Hypothalamus (tissue), 51 donors: Measurements from ENCODE around the gene RTL10.
"Not testable (repeated sequence)": the region's sequence is repeated elsewhere in the genome, so short reads cannot be mapped to it uniquely, and the experiment has no call there.

Source experiments
- DNase-seq, 51 donors: peaks; one replicate each; lab custom pipeline; 2025; lab: John Stamatoyannopoulos, UW

RTL10 gene

DNA sequence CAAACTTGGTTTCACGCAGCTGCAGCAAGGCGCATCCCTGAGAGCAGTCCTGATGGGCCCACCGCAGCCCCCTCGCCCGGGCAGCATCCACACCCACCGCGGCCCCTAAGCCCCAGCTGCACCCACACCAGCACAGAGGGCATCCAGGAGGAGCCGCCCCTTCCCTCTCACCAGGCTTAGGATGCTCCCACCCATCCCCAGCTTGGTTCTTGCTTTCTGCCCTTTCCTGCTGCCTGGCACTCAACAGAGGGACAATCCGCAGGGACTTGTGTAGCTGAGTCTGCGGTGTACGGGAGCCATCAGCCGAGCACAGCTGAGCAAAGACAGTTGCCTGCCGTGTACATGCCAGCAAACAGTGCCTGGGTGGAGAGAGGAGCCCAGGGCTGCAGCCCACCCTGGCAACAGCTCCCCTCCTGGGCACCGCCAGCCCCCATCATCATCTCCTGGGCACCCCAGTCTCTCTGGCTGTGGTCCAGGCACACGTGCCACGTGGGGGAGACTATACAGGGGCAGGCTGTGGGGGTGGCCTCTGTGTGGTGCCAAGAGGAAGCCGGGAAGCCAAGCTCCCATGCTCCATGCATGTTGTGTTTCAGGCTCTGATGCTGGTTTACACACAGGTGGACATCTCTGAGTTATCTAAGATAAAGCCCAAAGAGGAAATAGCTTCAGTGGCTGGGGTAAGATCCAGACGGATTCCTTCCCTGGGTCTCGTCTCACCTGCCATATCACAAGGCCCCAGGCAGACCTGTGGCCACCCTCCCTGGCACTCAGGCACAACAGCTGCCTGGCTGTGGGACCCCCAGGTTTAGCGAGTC is 36.0 kb upstream of the RTL10 start:
- no peak for DNase-seq

DNA sequence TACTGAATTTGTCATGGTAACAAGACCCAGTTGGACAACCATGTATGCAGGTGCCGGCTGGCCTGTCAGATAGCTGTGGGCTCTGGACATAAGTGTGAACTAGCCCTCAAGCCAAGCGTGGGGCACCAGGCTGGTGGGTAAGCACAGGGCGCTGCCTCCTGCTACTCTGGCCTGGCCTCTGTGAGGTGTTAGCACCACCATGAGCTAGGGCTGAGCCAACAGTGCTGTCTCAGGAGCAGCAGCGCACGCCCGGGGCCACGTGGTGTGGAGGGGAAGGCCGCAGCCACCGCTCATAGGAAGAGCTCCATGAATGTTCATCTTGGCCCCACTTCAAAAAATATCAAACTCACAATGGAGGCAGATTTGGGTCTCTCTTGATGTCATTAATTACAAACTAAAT is 35.3 kb upstream of the RTL10 start:
- DNase-seq, result no peak

DNA sequence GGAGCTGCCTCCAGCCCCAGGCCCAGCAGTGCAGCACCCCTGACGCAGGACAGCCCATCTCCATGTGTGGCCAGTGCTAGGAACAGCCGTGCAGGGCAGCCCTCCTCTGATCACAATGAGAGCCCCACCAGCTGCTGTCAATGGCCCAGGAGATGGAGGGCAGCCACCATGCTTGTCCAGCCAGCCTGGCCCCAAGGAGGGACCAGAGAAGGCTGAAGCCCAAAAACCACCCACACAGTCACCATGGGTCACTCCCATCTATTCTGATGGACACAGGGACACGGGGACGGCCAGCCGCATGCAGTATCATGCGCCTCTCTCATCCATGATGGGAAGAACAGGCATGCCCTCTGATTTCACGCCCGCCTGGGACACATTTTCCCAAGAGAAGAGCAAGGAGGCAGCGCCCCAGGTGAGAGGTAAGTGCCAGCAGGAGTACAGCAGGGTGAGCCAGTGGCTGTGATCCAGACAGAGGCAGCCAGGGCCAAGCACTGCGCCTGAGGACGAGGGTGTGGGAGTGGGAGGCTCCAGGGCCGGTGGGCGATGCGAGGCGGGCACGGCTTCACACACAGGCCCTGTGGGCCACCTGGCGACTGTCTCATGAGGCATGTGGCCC is 33.6 kb upstream of the RTL10 start:
- DNase-seq, result no peak

DNA sequence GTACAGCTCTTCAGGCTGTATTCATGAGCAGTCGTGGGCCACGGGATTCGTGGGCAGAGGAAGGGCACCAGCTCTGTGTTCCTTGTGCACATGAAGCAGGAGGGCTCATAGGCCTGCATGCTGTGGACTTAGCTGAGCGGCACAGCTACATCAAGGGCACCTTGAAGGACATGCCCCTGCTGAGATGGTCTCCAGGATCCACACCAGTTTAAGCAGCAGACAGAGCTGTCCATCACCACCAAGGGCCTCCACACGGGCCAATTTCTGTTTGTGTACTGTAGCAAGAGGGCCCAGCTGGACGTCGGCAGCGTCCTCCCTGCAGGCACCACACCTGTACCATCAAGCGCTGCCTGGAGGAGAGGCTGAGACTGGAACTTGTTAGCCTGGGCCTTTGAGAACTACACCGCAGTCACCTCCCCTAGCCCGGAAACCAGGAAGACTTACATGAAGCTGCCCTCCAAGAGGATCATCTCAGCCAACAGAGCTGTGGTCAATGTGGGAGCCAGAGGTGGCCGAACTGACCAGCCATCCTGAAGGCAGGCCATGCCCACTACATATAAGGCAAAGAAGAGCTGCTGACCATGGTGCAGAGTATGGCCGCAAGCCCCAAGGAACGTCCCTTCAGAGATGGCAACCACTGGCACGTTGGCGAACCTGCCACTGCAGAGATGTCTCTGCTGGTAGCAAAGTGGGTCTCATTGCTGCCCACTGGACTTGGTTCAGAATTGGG is 32.7 kb upstream of the RTL10 start:
- no peak for DNase-seq

DNA sequence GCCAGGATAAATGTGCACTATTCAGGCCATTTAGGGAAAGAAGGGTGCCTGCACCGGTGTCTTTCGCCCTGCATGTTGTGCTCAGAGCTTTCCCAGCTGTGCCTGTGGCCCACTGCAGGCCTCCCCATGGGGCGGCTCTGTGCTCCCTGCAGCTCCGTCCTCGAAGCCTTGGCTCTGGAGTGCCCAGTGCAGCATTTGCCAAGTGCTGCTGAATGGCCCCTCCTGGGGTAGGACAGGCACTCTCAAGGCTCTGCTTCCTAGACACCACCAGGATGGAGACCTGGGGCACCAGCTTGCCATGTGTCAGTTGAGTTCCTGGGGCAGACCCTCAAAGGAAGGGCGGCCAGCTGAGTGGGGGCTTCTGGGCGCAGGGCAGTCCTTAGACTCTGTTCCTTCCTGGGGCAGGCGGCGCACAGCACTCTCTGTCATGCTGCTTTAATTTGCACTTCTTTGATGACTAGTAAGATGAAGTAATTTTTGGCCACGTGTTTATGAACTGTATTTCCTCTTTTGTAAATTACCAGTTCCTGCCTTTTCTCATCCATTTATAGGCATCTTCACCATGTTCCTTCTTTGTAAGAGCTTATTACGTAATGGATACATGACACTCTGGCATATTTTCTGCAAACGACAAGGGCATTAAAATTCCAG is 32.1 kb upstream of the RTL10 start:
- no peak for DNase-seq

DNA sequence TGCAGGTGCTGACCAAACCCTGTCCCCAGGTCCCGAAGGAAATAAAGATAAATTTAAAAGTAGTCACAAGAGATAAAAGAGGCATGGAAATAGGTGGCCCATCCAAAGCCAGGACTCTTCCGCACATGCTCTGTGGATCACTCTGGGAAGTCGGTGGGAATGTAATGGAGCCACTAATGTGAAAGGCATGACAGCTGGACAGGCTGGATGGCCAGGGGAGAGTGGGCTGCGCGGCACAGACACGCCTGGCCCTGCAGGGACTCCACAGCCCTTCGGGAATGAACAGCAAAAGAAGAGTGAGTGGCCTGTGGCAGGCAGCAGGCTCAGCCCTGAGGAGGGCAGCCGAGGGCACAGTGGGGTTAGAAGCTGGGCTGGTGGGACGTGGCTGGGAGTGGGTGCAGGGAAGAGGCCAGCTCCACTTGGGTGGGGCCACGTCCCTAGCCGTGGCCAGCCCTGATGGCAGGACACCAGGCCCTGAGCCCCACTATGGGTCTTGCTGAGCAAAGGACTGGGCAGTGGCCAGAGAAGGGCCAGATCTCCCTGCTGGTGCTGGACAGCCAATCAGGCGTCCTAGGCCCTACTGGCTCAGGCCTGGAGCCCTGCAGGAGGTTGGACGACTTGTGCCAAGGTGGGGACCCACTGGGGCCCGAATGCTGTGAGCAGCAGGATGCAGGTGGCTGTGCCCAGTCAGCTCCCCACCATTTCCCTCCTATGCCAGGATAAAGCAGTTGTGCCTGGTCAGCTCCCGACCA is 31.3 kb upstream of the RTL10 start:
- DNase-seq, result no peak

DNA sequence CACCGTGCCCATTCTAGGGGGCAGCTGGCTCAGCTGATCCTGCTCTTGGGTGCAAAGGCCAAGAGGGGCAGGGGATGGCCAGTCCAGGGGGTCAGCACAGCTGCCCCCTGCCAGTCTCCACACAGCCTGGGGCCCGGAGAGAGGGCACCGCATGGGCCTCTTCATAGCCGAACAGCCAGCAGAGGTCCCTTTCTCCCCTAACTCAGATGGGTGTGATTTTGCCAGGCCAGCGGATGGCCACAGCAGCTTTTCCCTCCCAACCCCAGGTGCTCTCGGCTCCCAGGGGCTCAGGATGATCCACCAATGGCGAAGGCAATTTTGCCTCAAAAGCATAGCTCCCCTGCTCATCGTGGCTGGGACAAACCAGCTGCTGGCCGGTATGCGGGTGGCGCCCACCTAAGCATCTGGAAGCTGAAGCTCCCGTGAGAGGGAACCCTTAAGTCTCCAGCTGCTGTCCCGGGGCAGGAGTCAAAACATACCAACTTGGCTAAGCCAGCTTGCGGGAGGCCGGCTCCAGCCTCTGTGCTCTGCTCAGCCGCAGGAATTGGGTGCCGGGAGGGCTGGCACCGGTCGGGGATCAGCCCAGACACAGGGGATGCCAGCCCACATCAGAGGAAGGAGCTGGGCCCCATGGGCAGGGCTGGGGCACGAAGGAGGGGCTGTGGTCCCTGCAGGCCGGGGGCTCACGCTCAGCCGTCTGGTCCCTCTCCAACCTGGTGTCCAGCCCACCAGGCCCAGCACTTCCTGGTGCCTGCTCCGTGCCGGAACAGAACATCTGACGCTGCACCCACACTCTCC is 30.5 kb upstream of the RTL10 start:
- DNase-seq, result no peak

DNA sequence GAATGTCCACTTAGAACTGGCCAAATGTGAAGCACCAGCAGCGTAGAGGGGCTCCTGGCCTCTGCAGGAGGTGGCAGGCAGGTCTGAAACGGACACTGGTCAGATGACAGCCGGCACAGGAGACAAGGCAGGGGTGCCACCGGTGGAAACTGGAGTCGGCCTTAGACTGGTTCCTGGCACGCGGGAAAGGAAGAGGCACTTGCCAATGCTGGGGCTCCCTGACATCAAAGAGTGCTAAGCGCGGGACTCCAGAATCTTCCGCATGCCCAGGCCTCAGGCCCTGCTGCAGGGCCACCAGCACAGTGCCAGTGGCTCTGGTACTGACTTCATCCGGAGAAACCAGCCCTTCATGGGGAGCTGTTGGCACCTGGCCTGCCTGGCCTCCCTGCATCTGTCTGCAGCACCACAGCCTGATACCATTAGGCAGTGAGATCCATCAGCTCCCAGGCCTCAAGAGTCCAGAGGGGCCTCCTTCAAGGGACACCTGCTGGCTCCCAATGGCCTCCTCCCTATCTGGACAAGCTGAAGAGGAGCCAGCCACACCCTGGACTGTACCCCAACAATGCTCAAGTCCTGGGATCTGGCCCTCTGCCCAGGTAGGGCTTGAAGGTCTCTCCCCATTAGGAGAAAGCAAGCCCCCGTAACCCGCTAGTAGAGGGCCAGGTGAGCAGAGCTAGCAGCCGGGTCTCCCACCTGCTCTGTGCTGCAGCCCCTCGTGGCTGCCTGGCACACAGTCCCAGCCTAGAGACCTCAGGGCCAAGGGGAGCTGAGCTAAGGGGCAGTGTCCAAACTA is 29.7 kb upstream of the RTL10 start:
- no peak for DNase-seq

DNA sequence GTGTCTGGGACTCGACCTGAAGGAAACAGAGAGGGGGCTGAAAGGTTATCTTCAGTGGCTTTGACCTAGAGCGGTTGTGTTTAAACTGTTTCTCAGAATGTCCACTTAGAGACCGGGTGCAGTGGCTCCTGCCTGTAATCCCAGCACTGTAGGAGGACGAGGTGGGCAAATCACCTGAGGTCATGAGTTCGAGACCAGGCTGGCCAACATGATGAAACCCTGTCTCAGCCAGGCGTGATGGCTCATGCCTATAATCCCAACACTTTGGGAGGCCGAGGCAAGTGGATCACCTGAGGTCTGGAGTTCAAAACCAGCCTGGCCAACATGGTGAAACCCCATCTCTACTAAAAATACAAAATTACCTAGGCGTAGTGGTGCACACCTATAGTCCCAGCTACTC is 28.8 kb upstream of the RTL10 start:
- DNase-seq, result not testable (repeated sequence)

DNA sequence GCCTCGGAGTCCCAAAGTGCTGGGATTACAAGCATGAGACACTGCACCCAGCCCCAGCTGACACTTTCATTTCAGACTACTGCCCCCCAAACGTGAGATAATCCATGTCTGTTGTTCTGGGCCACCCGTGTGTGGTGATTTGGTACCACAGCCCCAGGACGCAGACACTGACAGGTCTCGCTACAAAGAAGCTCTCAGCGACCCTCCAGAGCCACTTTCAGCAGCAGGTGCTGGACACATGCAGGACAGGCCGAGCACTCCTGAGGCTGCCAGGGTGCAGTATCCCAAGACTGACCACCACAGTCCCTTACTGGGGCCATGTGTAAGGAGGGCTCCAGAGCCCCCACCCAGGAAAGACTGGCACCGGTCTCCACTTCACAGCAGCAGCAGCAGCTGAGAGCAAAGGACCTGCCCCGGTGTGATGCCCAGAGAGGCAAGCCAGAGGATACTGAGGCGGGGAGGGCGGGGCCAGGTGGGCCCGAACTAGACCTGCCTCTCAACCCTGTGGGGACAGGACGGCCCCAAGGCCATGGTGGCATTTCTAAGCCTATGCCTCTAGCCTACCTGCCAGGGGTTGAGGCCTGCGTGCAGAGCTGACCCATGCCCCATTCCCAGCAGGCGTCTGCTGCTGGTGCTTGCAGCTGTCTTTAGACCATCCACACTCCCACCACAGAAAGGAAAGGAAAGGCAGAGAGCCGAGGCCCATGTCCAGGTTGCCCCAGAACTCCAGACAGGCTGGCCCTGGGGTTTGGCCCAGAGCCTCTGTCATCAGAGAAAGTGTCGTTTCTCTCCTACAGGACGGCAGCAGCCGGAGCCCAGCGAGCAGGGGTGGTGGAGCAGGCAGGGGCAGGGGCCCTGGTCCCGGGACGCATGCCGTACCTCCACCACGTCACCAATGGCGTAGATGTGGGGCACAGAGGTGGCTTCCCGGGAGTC is 28.0 kb upstream of the RTL10 start:
- no peak for DNase-seq

DNA sequence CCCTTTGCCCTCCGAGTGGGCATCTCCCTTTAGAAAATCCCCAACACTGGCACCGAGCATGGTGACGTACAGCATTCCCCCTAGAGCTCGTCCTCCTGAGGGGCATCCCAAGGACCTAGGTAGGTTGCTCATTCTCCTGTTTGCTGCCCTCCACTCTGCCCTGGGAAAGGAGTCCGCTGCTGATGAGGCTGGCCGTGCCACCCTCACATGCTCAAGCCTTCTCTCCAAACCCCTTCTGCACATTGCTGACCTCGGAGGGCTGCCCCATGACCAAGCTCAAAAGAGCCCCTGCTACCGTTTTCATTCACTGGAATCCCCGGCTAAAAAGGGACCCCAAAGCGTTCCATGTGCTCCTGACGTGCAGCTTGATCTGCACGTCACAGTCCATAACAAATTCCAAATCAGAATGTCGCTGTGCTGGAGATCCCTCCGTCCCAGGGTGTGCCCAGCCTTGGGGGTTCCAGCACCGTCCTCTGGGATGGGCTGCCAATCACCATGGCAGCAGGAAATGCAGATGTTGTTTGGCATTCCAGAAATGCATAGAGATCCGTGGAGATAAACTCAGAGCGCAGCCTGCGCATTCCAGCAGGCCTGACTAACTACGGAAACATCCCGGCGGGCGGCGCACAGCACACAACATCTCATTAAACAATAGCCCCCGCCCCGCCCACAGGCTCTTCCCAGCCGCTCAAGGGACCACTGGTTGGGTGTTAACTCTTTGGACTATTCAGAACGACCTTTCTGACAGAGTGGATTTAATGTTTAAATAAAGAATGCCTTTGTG is 26.3 kb upstream of the RTL10 start:
- DNase-seq, result no peak

DNA sequence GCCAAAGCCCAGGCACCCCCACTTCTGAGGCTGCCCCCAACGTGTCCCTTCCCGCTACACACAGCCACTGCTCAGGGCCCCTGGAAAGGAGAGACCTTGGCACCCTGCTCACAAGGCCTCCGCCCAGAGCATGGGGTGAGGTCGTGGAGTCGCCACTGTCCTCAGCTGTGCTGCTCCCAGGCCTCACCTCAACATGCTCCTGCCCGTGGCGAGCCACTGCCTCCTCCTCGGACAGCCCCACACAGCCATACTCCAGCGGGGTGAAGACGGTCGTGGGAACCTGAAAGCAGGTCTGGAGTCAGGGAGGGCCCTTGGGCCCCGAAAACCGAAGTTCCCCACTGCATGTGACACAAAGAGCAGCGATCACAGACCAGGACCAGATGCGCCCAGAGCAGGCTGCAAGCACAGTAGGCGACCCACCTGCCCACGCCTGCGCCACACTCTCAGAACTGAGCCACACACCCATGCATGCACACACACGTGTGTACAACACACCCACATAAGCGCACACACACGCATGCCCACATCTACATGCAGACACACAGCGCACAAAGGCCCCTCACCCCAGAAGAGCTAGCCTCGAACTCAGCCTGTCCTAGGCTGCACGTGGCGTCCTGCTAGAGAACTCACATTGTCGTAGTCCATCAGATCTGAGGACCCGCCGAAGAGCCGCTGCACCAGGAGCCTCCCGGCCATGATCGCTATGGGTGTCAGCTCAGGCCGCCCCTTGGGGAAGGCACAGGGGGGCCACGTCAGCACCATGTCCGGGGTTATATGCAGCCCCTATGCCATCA is 25.5 kb upstream of the RTL10 start:
- DNase-seq, result no peak

DNA sequence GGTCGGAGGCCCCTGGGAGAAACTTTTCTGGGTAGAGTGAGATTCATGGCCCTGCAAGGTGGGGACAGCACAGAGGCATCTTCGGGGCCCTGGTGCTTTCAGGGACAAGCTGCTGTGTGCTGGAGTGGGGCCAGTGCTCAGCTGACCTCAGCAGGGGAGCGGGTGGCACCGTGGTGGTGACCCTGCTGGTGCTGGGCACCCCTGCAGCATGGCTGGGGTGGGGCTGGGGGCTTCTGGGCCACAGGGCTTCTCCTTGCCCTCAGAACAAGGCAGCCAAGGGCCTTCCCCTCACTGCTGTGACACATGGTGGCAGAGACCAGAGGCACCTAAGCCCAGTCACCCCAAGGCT is 24.9 kb upstream of the RTL10 start:
- no peak for DNase-seq

DNA sequence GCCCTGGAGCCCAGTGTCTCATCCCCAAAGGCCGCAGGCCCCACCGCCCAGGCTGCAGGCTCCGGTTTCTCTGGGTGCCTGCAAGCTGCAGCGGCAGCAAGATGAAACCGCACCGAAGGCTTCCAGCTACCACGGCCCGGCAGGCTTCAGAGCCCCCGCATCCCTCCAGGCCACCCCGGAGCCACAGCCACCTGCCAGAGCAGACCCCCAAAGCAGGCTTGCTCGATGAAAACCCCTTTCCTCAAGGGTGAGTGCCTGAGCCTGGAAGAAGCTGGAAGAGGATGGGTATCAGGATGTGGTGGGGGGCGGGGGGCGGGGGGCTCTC is 24.5 kb upstream of the RTL10 start:
- no peak for DNase-seq

DNA sequence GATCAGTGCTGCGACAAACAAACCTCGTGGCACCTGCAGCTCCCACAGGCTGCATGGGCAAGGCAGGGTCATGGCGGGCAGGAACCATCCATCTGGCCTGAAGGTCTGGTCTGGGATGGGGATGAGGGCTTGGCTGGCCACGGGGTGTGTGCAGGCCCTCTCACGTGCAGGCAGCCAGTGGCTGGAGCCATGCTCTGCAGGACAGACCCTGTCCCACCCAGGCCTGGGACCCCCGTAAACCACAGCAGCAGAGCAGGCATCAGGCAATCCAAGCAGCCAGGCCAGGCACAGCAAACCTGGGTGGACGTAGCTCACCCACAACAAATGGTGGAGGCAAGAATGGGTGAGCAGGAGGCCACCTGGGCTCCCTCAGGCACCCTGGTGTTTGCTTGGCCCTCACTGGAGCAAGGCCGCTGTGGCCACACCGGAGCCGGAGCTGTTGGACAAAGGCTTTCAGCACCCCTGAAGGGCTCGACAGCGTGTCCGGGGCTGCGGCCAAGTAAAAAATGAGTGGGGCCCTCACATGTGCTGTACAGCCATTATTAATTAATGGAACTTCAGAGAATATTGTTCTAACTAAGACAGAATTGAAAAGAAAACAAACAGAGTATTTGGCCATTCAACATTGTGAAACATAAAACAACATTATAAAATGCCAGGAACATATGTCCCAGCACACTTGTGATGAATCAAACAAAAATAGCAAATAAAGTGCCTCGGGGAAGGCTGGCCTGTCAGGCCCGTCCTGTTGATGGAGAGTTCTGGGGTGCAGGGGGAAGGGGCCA is 24.0 kb upstream of the RTL10 start:
- no peak for DNase-seq
